ENCODE measurements around the gene SBNO2.
A peak's percentile ranks its signal among the peaks of the same experiment; 100 is the strongest.
"Not testable (repeated sequence)": the region's sequence is repeated elsewhere in the genome, so short reads cannot be mapped to it uniquely, and the experiment has no call there.

SBNO2 gene

GRCh38 chr19:1115646-1116420, 58.2 kb downstream of the SBNO2 start:
- no peak for TF ChIP-seq YY1 (IDR thresholded peaks at IDR 0.05; ENCODE audit: insufficient read depth, insufficient read length)
- no peak for TF ChIP-seq ZNF274 (IDR thresholded peaks at IDR 0.05; ENCODE audit: low read depth, low read length)
- TF ChIP-seq SUZ12 (IDR thresholded peaks at IDR 0.05; ENCODE audit: extremely low read depth, insufficient read depth, insufficient read length) = no peak
- peaks cover 84% of the 10 kb centered on the region for H3K36me3 ChIP-seq (ENCODE audit: insufficient read depth, insufficient read length, low read length)
- no peaks in the 10 kb centered on the region for H3K9me3 ChIP-seq (ENCODE audit: insufficient read depth, low read length)
- H3K9ac ChIP-seq (ENCODE audit: insufficient read length, low read depth) = no peak overlapping the region
- no peak for DNase-seq (ENCODE audit: low read depth, low spot score)
- no peak overlapping the region for H3K4me3 ChIP-seq (ENCODE audit: insufficient read length, low read depth)
- H3K27me3 ChIP-seq (ENCODE audit: insufficient read depth, insufficient read length) = no peaks in the 10 kb centered on the region
- H3K4me1 ChIP-seq (ENCODE audit: insufficient read depth, insufficient read length) = peaks cover 27% of the 10 kb centered on the region

- not testable (repeated sequence) for H3K9me3 ChIP-seq (ENCODE audit: insufficient read depth, low read length); H3K9ac ChIP-seq (ENCODE audit: insufficient read length, low read depth); DNase-seq (ENCODE audit: low read depth, low spot score); H3K4me3 ChIP-seq (ENCODE audit: insufficient read length, low read depth); H3K27me3 ChIP-seq (ENCODE audit: insufficient read depth, insufficient read length)
- H3K36me3 ChIP-seq (ENCODE audit: insufficient read depth, insufficient read length, low read length) = peaks cover 84% of the 10 kb centered on the region
- peaks cover 31% of the 10 kb centered on the region for H3K4me1 ChIP-seq (ENCODE audit: insufficient read depth, insufficient read length)
These were observed 59.3 kb downstream of the SBNO2 start for GRCh38 chr19:1114728-1115127.

- peak overlapping the region; percentile 17 for H3K9ac ChIP-seq (ENCODE audit: insufficient read length, low read depth)
- peaks cover 79% of the 10 kb centered on the region for H3K36me3 ChIP-seq (ENCODE audit: insufficient read depth, insufficient read length, low read length)
- TF ChIP-seq SUZ12 (IDR thresholded peaks at IDR 0.05; ENCODE audit: extremely low read depth, insufficient read depth, insufficient read length) (no peak), ZNF274 (IDR thresholded peaks at IDR 0.05; ENCODE audit: low read depth, low read length) (no peak), YY1 (IDR thresholded peaks at IDR 0.05; ENCODE audit: insufficient read depth, insufficient read length) (no peak)
- peaks cover 31% of the 10 kb centered on the region for H3K4me1 ChIP-seq (ENCODE audit: insufficient read depth, insufficient read length)
- DNase-seq (ENCODE audit: low read depth, low spot score) = no peak
- no peak overlapping the region for H3K4me3 ChIP-seq (ENCODE audit: insufficient read length, low read depth)
- no peaks in the 10 kb centered on the region for H3K9me3 ChIP-seq (ENCODE audit: insufficient read depth, low read length)
- H3K27me3 ChIP-seq (ENCODE audit: insufficient read depth, insufficient read length) = no peaks in the 10 kb centered on the region
These were observed 60.0 kb downstream of the SBNO2 start for GRCh38 chr19:1113986-1114483.

GRCh38 chr19:1113030-1113985, 60.8 kb downstream of the SBNO2 start:
- Histone ChIP-seq H3K36me3 (ENCODE audit: insufficient read depth, insufficient read length, low read length) (peaks cover 79% of the 10 kb centered on the region), H3K9ac (ENCODE audit: insufficient read length, low read depth) (peak overlapping the region; percentile 17), H3K4me1 (ENCODE audit: insufficient read depth, insufficient read length) (peaks cover 31% of the 10 kb centered on the region), H3K27me3 (ENCODE audit: insufficient read depth, insufficient read length) (no peaks in the 10 kb centered on the region), H3K9me3 (ENCODE audit: insufficient read depth, low read length) (no peaks in the 10 kb centered on the region), H3K4me3 (ENCODE audit: insufficient read length, low read depth) (no peak overlapping the region)
- no peak for TF ChIP-seq SUZ12 (IDR thresholded peaks at IDR 0.05; ENCODE audit: extremely low read depth, insufficient read depth, insufficient read length)
- DNase-seq (ENCODE audit: low read depth, low spot score) = no peak

- Histone ChIP-seq H3K9me3 (ENCODE audit: insufficient read depth, low read length) (no peaks in the 10 kb centered on the region), H3K27me3 (ENCODE audit: insufficient read depth, insufficient read length) (no peaks in the 10 kb centered on the region), H3K4me3 (ENCODE audit: insufficient read length, low read depth) (no peak overlapping the region), H3K9ac (ENCODE audit: insufficient read length, low read depth) (no peak overlapping the region), H3K36me3 (ENCODE audit: insufficient read depth, insufficient read length, low read length) (peaks cover 77% of the 10 kb centered on the region), H3K4me1 (ENCODE audit: insufficient read depth, insufficient read length) (peaks cover 27% of the 10 kb centered on the region)
- TF ChIP-seq SUZ12 (IDR thresholded peaks at IDR 0.05; ENCODE audit: extremely low read depth, insufficient read depth, insufficient read length) = no peak
- no peak for DNase-seq (ENCODE audit: low read depth, low spot score)
These were observed 61.6 kb downstream of the SBNO2 start for GRCh38 chr19:1112268-1113029.

- no peak for TF ChIP-seq ZNF274 (IDR thresholded peaks at IDR 0.05; ENCODE audit: low read depth, low read length)
- TF ChIP-seq YY1 (IDR thresholded peaks at IDR 0.05; ENCODE audit: insufficient read depth, insufficient read length) = no peak
- no peak for TF ChIP-seq SUZ12 (IDR thresholded peaks at IDR 0.05; ENCODE audit: extremely low read depth, insufficient read depth, insufficient read length)
- peaks cover 77% of the 10 kb centered on the region for H3K36me3 ChIP-seq (ENCODE audit: insufficient read depth, insufficient read length, low read length)
- no peak for DNase-seq (ENCODE audit: low read depth, low spot score)
These were observed 62.3 kb downstream of the SBNO2 start for GRCh38 chr19:1111641-1112267.

More at GRCh38 chr19:1111641-1112267, 62.3 kb downstream of the SBNO2 start:
- Histone ChIP-seq H3K27me3 (ENCODE audit: insufficient read depth, insufficient read length) (no peaks in the 10 kb centered on the region), H3K4me1 (ENCODE audit: insufficient read depth, insufficient read length) (peaks cover 27% of the 10 kb centered on the region), H3K9me3 (ENCODE audit: insufficient read depth, low read length) (no peaks in the 10 kb centered on the region), H3K4me3 (ENCODE audit: insufficient read length, low read depth) (no peak overlapping the region), H3K9ac (ENCODE audit: insufficient read length, low read depth) (peak overlapping the region; percentile 42)

All from NT2/D1 (cell line).